ENCODE results near the gene DIAPH3.

DNA sequence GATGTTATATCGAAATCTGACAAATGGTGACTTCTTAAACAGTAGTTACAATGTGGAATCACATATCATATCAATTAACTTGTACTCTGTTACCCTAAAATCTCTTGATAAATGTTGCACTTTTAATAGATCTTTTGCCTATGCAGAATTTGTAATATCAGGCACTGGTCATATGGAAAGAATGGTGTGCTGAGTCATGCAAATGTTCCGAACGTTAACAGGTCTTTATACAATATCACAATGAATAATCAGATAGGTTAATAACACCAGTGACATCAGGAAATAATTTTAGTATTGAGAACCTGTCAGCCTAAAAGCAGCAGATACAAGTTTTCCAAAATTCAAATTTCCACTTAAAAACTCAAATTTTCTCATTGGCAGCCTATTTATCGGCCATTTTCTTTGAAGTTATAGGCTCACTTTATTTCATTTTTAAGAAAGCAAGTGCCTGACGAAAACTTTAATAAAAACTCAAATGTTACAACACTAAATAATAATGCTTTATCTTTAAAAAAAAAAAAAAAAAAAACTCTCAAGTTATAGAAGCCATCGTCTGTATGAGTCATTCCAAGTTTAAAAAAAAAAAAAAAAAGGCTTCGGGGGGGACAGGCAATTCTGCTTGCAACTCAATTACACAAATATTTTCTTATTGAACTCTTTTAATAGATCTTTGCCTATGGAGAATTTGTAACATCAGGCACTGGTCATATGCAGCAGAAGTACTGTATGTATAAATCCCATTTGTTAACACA, 180.9 kb downstream of the DIAPH3 start:
- no peak for TF ChIP-seq CTCF (IDR thresholded peaks at IDR 0.05)
- no peak for TF ChIP-seq POLR2AphosphoS5 (IDR thresholded peaks at IDR 0.05; ENCODE audit: low read depth, low read length)
- TF ChIP-seq MAX (IDR thresholded peaks at IDR 0.05; ENCODE audit: low read depth) = no peak
- TF ChIP-seq NFIC (IDR thresholded peaks at IDR 0.05; ENCODE audit: borderline replicate concordance) = no peak
- TF ChIP-seq FOXJ3 (CRISPR knock-in tag; IDR thresholded peaks at IDR 0.05) = no peak
- TF ChIP-seq, protein P1, sequence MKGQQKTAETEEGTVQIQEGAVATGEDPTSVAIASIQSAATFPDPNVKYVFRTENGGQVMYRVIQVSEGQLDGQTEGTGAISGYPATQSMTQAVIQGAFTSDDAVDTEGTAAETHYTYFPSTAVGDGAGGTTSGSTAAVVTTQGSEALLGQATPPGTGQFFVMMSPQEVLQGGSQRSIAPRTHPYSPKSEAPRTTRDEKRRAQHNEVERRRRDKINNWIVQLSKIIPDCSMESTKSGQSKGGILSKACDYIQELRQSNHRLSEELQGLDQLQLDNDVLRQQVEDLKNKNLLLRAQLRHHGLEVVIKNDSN (IDR thresholded peaks at IDR 0.05; ENCODE audit: borderline replicate concordance, low read depth) = no peak
- no peak for TF ChIP-seq REST (IDR thresholded peaks at IDR 0.05; ENCODE audit: low read depth, low read length)
- no peak for TF ChIP-seq EP300 (IDR thresholded peaks at IDR 0.05; ENCODE audit: borderline replicate concordance in 1 of 2, low read depth in 1 of 2, low read length in 1 of 2)
- TF ChIP-seq NRF1 (IDR thresholded peaks at IDR 0.05; ENCODE audit: low read depth, low read length) = no peak
- TF ChIP-seq JUND (IDR thresholded peaks at IDR 0.05) = no peak

Measured in SK-N-SH (cell line).